Activated CD4-positive, alpha-beta T cell treated with anti-CD3 and anti-CD28 coated beads for 24 hours (primary cell): ENCODE data around the gene CTDSP2.
"Not testable (repeated sequence)": the region's sequence is repeated elsewhere in the genome, so short reads cannot be mapped to it uniquely, and the experiment has no call there.

ENCODE experiments used
- DNase-seq, 2 donors: peaks; one replicate each; pipeline ENCODE4 v3.0.0-alpha.2; 2020; ENCODE audit warnings: low read depth in 2 of 2

Gene CTDSP2

DNA sequence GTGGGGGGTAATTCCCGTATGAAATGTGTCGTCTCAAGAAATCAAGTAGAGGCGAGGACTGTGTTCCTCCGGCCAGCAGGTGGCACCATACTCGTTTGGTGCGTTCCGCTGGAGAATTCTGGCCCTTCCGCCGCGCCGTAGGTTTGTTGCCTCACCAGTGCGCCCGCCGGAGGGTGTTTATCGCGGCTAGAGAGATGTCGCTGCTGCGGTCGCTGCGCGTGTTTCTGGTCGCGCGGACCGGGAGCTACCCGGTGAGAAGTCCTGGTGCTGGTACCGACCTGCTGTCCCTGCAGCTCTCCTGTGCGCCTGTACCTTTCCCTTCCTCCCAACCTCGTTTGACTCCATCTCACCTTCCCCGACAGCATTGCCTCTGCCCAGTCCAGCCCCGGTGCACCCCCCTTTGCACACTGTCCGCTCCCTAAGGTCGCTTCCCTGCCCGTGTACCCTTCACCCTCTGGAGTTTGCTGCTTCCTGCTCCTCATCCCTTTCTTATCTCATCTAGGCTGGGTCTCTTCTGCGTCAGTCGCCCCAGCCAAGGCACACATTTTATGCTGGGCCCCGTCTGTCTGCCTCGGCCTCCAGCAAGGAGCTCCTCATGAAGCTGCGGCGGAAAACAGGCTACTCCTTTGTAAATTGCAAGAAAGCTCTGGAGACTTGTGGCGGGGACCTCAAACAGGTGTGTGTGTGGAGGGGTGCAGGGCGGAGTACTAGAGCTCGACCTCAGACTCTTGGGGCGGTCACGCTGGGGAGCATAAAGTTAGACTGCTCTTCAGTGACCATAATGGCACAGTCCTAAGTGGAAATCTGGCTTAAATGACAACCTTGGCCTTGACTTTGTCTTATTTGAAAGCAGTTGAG is 63.7 kb downstream of the CTDSP2 start, which contains the start of gene TSFM:
Gene TSFM (plus strand): TSS at position 180 of the 858 bp plus-strand sequence. CDS start 15 bp downstream, at position 195.
- DNase-seq: peak; percentile 96 to 98

DNA sequence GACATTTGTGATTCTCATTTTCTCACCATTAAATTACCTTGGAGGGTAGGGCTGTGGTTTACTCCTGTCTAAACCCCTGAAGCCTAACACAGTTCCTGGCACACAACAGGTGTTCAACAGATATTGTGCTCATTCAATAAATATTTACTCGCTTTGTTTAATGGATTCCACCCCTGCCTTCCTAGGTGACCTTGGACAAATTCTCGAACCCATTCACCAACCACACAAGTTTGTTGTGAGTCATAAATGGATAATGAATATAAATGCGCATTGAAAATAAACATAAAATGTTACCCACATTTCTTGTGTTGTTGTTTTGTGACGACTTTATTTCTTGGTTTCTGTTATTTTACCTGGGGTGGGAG is 64.3 kb downstream of the CTDSP2 start:
- DNase-seq: no peak

DNA sequence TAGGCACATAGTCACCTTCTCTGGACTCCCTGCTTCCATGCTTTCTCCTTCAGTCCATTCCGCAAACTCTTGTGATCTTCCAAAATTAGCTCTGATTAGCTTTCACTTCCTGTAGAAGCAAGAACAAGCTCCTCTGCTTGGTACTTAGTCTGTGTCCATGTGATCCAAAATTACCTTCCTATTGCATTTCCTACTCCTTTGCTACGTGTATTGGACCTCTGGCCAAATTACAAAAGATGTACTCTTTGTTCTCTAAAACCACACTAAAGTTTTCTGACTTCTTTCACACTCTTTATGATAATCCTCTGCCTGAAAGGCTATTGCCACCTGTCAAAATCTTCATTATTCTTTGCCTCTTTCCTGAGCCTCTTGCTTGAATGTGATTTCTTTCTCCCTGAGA is 64.7 kb downstream of the CTDSP2 start:
- DNase-seq: no peak

DNA sequence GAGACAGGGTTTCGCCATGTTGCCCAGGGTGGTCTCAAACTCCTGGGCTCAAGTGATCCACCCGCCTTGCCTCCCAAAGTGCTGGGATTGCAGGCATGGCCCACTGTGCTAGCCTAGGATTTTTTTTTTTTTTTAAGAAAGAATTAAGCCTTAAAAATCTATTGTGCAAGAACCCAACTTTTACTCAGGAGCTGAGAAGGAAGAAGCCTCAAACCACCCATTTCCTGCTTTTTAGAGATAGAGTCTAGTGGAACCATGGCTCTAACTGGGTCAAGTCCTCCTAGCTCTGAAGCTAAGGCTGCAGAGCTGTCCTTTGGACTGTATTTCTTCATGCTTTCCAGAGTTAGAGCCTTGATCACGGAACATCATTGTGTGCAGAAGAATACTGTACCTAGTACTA is 65.3 kb downstream of the CTDSP2 start:
- no peak for DNase-seq

DNA sequence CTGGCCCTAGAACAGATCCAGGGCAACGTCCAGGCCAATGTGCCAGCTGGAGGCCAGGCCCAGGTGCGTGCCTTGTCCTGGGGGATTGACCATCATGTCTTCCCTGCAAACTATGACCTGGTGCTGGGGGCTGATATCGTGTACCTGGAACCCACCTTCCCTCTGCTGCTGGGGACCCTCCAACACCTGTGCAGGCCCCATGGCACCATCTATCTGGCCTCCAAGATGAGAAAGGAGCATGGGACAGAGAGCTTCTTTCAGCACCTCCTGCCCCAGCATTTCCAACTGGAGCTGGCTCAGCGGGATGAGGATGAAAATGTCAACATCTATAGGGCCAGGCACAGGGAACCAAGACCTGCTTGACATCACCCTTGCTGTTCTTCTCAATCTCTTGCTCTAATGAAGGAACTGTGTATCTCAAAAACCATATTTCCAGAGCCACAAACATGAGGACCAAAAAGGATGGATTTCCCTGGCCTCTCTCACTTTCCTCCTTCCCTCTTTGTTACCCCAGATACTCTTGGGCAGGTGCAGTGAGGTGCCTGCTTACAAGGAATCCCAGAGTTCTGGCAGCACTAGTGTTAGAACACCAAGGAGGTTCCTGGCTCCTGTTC is 66.1 kb downstream of the CTDSP2 start:
- no peak for DNase-seq

DNA sequence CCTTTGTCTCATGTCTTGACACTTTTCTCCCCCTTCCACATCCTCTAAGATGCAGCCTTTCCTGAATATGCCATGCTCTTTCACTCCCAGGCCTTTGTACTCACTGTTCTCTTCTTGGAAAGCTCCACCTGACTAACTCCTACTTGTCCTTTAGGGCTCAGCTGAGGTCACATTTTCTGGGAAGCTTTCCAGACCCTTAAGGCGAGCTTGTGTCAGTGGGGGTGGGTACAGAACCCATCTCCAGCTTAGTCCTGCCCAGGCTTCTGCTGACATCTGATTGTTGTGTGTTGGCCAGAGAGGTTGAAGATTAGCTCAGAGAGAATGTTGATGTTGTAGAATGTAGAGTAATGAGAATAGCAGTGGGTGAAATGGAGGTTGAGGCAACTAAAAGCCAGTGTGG is 66.8 kb downstream of the CTDSP2 start:
- no peak for DNase-seq

DNA sequence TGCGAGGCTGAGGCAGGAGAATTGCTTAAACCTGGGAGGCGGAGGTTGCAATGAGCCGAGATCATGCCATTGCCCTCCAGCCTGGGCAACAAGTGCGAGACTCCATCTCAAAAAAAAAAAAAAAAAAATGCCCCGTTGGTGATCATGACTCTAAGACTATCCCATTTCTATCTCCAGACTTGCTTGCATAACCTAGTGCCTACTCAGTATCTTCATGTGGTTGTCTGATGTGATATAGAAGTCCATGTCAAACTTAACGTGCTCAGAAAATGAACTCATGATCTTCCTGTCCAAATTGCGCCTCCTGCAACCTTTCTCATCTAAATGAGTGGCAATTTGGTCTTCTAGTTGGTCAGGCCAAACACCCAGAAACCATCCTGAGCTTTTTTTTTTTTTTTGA is 68.6 kb downstream of the CTDSP2 start:
- DNase-seq: no peak

DNA sequence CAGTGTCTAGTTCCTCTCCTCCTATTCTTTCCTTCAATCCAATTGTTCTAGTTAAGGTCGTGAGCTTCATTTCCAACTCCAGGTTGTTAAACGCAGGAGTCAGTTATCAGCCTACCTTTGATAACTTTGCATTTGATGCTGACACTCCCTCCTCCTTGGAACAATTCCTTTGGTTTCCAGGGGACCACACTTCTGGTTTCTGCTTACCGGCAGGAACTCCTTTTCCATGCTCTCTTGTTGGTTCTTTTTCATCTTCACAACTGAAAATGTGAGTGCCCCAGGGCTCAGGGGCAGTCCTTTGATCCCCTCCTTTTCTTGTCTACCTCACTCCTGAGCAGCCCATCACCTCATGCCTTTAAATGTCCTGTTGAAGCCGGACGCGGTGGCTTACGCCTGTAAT is 69.2 kb downstream of the CTDSP2 start:
- DNase-seq: no peak

DNA sequence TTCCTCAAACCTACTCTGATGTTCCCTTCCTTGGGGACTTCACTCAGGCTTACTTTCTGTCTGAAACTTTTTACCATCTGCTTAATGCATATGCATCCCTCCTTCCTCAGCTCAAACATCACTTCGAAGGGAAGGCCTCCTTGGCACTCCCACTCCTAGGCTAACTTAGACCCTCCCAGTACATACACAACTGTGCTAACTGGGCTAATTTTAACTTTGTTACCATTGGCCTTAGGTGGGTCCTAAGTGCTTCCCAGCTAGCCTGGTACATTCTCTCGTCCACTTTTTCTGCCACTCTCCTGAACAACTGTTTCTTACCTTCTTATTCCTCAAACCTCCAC is 70.3 kb downstream of the CTDSP2 start:
- no peak for DNase-seq

DNA sequence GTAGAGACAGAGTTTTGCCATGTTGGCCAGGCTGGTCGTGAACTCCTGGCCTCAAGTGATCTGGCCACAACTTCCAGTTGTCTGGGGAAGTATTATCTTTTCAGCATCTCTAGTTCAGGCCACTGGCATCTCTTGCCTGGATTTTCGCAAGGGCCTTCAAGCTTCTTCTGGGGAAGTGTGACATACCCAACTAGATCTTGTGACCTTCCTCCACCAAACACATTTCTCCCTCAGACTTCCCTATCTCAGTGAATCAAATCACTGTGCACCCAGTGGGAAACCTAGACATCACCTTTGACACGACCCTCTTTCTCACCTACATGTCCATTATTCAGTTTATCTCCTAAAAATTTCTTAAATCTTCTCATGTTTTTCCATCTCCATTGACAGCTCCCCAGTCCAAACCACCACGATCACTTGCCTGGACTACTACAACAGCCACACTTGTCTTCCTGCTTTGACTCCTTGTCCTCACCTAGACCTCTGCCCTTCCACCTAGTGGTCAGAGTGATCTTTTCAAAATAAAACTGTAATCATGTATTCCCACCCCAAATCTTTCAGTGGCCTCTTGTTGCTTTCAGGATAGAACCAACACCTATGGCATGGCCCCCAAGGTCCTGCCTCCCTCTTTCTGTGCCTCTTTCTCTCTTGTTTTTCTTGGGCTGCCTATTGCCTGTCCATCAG is 70.8 kb downstream of the CTDSP2 start:
- DNase-seq: no peak

DNA sequence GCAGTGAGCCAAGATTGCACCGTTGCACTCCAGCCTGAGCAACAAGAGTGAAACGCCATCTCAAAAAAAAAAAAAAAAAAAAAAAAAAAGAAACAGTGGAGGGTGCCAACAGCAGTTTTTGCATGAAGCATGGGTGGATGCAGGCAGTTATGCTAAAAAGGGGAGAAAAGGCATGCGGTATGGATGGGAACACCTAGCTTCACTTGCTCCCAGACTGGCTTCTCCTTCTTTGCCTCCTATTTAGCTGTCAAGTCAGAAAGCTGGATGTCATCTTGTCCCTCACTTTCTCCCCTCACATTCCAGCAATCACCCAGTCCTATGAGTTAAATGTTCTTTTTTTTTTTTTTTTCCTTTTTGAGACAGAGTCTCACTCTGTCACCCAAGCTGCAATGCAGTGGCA is 71.5 kb downstream of the CTDSP2 start:
- DNase-seq: no peak

DNA sequence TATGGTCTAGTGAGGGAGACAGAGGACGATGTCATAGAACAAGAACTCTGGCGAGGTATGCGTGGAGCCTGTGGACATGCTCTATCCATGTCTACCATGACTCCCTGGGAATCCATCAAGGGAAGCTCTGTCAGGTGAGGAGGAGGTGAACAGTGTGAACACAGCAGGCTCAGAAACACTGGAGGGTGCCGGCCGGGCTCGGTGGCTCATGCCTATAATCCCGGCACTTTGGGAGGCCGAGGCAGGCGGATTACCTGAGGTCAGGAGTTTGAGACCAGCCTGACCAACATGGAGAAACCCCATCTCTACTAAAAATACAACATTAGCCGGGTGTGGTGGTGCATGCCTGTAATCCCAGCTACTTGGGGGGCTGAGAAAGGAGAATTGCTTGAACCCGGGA is 71.9 kb downstream of the CTDSP2 start:
- not testable (repeated sequence) for DNase-seq

DNA sequence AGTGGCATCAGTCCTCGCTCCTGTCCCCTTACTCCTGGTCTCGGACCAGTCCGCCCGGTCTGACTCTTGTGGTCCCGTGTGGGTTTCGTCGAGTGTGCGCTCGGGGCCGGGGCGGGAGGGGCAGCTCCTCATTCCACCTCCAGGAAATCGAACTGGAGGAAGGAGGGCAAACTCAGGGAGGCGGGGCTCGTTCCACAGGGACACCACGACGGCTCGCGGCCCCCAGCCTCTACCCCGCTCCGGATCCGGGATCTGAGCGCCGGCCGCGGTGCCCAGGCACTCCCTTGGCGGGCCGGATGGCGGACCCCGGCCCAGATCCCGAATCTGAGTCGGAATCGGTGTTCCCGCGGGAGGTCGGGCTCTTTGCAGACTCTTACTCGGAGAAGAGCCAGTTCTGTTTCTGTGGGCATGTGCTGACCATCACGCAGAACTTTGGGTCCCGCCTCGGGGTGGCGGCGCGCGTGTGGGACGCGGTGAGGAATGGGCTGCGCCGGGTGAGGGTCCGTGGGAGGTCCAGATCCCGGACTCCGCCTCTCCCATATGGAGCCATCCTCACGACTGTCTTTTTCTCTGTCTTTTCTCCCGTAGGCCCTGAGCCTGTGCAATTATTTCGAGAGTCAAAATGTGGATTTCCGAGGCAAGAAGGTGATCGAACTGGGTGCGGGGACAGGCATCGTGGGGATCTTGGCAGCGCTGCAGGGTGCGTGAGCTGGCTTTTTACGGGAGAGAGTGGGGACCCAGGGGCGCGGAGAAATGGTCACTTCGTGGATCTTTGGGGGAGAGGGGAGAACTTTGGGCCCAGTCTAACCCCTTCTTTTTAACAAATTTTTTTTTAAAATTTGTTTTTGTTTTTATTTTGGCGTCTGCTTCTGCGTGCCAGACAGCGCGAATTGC is 73.9 kb downstream of the CTDSP2 start, which contains the start of gene EEF1AKMT3:
Gene EEF1AKMT3 (plus strand): TSS at position 186 of the 894 bp plus-strand sequence. CDS start 111 bp downstream, at position 297.
- DNase-seq: peak in 1 of 2 donors; percentile 22

DNA sequence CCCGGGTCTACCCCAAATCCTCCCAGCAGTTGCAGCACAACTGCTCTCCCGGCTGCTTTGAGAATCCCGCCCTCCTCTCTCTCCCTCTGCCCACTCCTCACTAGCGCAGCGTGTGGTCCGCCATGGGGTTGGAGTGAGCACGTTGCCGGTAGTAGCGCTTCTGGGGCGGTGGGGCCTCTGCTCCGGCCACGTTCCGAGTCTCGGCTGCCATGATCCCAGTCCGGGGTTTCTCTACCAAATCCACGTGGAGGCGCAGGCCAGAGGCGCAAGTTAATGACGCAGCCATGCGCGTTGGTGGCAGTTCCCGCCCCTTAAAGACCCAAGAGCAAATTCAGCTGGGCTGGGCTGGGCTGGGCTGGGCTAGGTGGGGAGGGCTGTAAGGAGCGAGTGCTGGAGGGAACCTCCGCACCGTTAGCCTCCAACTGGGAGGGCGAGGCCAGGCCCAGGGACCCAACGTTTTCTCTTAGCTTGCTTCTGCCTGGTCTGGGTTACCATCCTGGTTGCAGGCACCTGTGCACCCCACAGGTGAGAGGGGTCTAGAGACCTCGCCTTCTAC is 74.6 kb downstream of the CTDSP2 start, which contains the start of gene METTL1:
Gene METTL1 (minus strand): TSS at position 233 of the 556 bp plus-strand sequence. CDS start 22 bp downstream, at position 211.
- DNase-seq: peak; percentile 86 to 90

DNA sequence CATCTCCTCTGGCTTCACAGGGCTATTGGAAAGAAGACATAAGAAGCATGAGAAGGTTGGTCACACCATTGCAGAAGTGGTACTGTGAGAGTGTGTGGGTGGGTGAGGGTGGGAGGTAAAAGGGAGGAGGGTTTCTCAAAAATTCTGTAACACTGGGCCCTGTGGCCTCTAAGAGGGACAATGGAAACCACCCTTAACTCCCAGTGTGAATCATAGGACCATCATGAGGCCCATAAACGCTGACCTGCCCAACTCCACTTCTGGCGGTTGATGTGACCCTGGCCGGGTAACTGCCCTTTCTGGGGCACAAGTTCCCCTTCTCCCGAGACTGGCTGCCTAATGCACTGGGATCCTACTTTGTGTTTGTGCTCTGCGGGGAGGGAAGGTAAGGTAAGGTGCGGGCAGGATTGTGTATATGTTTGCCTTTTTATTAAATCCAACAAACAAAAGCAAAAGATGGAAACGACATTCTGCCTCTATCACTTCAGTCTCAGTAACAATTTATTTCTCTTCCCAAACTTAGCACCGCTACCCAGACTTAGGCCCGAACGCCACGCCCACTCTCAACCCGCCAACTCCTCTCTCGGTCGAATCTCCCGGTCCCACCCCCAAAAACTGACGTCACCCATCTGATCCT is 75.2 kb downstream of the CTDSP2 start:
- peak; percentile 89 to 90 for DNase-seq

DNA sequence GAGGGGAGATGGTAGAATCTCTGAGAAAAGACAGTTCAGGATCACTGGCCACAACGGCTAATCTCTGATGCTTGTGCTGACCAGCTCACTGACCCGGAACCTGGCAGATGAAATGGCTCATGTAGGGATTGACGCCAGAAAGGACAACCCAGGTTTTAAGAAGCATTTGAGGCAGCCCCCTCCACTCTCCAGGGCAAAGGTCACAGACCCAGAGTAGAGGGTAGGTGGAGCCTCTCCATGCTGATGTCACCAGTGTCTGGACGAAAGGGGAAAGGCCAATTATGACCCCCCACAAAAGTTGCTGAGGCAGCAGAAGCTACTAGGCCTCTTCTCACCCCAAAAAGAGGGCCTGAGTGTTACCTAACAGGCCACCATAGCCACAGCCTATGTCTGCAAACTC is 75.8 kb downstream of the CTDSP2 start:
- DNase-seq: no peak
